ENCODE measurements around the gene NRGN.

DNA sequence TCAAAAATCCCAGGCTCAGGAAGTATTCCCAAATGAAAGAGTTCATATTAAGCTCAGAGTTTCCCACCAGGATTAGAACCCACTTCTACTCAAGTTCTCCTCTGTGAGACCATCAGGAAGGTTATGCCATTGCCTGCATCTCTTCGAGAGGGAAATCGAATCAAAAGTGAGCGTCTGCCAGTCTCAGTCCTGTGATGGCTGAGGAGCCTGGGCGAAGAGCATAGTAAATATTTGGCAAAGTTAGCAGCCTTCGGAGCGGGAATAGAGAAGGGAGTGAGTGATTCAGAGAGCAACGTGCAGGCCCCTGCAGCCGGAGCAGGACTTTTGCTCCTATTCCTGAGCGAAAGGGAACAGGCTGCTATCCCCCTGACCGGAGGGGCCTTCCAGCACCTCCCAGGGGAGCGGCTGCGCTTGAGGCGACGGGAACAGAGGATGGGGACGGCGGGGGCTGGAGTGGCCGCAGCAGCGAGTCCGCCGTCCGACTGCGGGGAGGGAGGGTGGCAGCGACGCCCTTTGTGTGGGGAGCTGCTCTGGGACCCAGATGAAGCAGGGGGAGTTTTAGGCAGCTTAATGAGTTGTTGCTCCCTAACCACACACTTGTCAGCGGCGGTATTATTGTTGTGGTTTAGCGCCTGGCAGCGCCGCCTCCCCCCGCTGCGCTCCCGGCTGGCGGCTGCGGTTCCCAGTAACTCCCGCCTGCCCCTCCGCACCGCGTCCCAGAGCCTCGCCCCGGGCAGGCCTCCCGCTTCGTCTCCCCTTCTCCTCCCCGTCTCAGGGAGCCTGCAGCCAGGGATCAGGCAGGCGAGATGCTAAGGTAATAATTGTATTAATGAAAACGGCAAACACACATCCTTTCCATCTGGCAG is 21.7 kb upstream of the NRGN start:
- TF ChIP-seq TAF1 (IDR thresholded peaks at IDR 0.05; ENCODE audit: borderline replicate concordance, insufficient read depth, low read length) (no peak), SIN3A (IDR thresholded peaks at IDR 0.05; ENCODE audit: borderline replicate concordance, insufficient read depth, low read length) (no peak), POLR2AphosphoS5 (IDR thresholded peaks at IDR 0.05; ENCODE audit: low read depth, low read length) (no peak)
- TF ChIP-seq, protein P1, sequence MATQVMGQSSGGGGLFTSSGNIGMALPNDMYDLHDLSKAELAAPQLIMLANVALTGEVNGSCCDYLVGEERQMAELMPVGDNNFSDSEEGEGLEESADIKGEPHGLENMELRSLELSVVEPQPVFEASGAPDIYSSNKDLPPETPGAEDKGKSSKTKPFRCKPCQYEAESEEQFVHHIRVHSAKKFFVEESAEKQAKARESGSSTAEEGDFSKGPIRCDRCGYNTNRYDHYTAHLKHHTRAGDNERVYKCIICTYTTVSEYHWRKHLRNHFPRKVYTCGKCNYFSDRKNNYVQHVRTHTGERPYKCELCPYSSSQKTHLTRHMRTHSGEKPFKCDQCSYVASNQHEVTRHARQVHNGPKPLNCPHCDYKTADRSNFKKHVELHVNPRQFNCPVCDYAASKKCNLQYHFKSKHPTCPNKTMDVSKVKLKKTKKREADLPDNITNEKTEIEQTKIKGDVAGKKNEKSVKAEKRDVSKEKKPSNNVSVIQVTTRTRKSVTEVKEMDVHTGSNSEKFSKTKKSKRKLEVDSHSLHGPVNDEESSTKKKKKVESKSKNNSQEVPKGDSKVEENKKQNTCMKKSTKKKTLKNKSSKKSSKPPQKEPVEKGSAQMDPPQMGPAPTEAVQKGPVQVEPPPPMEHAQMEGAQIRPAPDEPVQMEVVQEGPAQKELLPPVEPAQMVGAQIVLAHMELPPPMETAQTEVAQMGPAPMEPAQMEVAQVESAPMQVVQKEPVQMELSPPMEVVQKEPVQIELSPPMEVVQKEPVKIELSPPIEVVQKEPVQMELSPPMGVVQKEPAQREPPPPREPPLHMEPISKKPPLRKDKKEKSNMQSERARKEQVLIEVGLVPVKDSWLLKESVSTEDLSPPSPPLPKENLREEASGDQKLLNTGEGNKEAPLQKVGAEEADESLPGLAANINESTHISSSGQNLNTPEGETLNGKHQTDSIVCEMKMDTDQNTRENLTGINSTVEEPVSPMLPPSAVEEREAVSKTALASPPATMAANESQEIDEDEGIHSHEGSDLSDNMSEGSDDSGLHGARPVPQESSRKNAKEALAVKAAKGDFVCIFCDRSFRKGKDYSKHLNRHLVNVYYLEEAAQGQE (IDR thresholded peaks at IDR 0.05; ENCODE audit: insufficient read depth in 1 of 2, low read depth in 2 of 2, low read length in 2 of 2), result no peak
